GM12878 (cell line): ENCODE results near the gene LYPD4. TPM values are rescaled to one million over a fixed set of nuclear protein-coding genes. Genes with fewer than 3 reads are reported as not detected.

Source experiments
- BACH1 ChIP-seq: fragments of 450-650 bp; IDR thresholded peaks from 2 replicates; pipeline ENCODE4 v1.6.1; 2017; ENCODE audit warnings: mild to moderate bottlenecking, borderline replicate concordance
- CHD1 ChIP-seq: IDR thresholded peaks from 2 replicates; pipeline ENCODE4 v1.6.1; 2012; ENCODE audit warnings: low read depth, low read length, improper control_type of control experiment
- CREB1 ChIP-seq: IDR thresholded peaks from 2 replicates; pipeline ENCODE4 v1.6.1; 2012; ENCODE audit warnings: low read depth, mild to moderate bottlenecking, inconsistent platforms
- IKZF1 ChIP-seq: fragments of 450-650 bp; conservative IDR thresholded peaks from 2 replicates; pipeline ENCODE4 v1.6.1; 2017; ENCODE audit warnings: antibody characterized with exemption, mild to moderate bottlenecking
- KDM1A ChIP-seq: fragments of 200-600 bp; sonication (generic); IDR thresholded peaks from 2 replicates; pipeline ENCODE4 v1.6.1; 2016; ENCODE audit warnings: borderline replicate concordance
- MYC ChIP-seq: IDR thresholded peaks from 2 replicates; pipeline ENCODE4 v1.6.1; 2011; ENCODE audit warnings: mild to moderate bottlenecking, low read length, moderate library complexity, inconsistent platforms; ENCODE audit not compliant: insufficient read depth, insufficient replicate concordance, insufficient read length, severe bottlenecking
- NFYB ChIP-seq: IDR thresholded peaks from 2 replicates; pipeline ENCODE4 v1.6.1; 2011; ENCODE audit warnings: low read depth, mild to moderate bottlenecking, low read length, improper control_type of control experiment, moderate library complexity; ENCODE audit not compliant: insufficient read depth
- RELA ChIP-seq: fragments of 450-650 bp; IDR thresholded peaks from 2 replicates; pipeline ENCODE4 v1.8.0; 2014; ENCODE audit warnings: borderline replicate concordance; ENCODE audit not compliant: partially characterized antibody
- SMARCA5 ChIP-seq: fragments of 450-650 bp; IDR thresholded peaks from 2 replicates; pipeline ENCODE4 v1.6.1; 2017; ENCODE audit warnings: mild to moderate bottlenecking
- SRF ChIP-seq, 2 experiments: IDR thresholded peaks; 2 replicates each; pipeline ENCODE4 v1.6.1; 2011; ENCODE audit warnings: low read depth in 2 of 2, low read length in 2 of 2, mild to moderate bottlenecking in 1 of 2, moderate library complexity in 1 of 2
- YY1 ChIP-seq: IDR thresholded peaks from 2 replicates; pipeline ENCODE4 v1.6.1; 2011; ENCODE audit warnings: low read depth, mild to moderate bottlenecking, low read length
- polyA plus RNA-seq, 11 experiments: library from polyadenylated mRNA; depleted of rRNA in 4 of 11; unstranded in 6 of 11; stranded (reverse) in 5 of 11; fragments of >200 nt; fragmentation: Nextera tagmentation in 4 of 11; fragmentation: Illumina TruSeq in 1 of 11; extraction: Ambion mirVana in 4 of 11; extraction: Trizol in 1 of 11; gene quantifications; 1 replicate in 1 of 11; 2 replicates in 10 of 11; pipeline versions ENCODE4 v1.2.1 to v1.2.3, GENCODE V29; 2011 to 2016; ENCODE audit warnings: inconsistent platforms in 2 of 11, missing spikeins in 2 of 11, low read depth in 1 of 11
- total RNA-seq, 4 experiments: library from RNA; depleted of rRNA in 3 of 4; stranded (reverse); fragments of >200 nt in 3 of 4; fragmentation: Illumina TruSeq in 1 of 4; extraction: Trizol in 1 of 4; gene quantifications; 2 replicates each; pipeline versions ENCODE4 v1.2.1 to v1.2.3, GENCODE V29; 2013 to 2021
- TF ChIP-seq, protein P1 (sequence below): IDR thresholded peaks from 2 replicates; pipeline ENCODE4 v1.6.1; 2012; ENCODE audit warnings: mild to moderate bottlenecking, low read depth, low read length
- TF ChIP-seq, protein P2 (sequence below): IDR thresholded peaks from 2 replicates; pipeline ENCODE4 v1.6.1; 2012; ENCODE audit warnings: improper control_type of control experiment, low read depth, low read length; ENCODE audit not compliant: insufficient replicate concordance
- TF ChIP-seq, protein P3 (sequence below): fragments of 450-650 bp; IDR thresholded peaks from 2 replicates; pipeline ENCODE4 v1.6.1; 2016; ENCODE audit warnings: mild to moderate bottlenecking
- TF ChIP-seq, protein P4 (sequence below): fragments of 450-650 bp; IDR thresholded peaks from 2 replicates; pipeline ENCODE4 v1.6.1; 2014; ENCODE audit warnings: mild to moderate bottlenecking
- TF ChIP-seq, protein P5 (sequence below): IDR thresholded peaks from 2 replicates; pipeline ENCODE4 v1.6.1; 2011; ENCODE audit warnings: low read depth, mild to moderate bottlenecking, low read length, moderate library complexity, borderline replicate concordance; ENCODE audit errors: extremely low read depth

LYPD4 gene
- total and polyA plus RNA-seq, 10 of the 15 experiments (the other 5 are each of a cell fraction or from before 2014, with no cell fraction given): not detected

DNA sequence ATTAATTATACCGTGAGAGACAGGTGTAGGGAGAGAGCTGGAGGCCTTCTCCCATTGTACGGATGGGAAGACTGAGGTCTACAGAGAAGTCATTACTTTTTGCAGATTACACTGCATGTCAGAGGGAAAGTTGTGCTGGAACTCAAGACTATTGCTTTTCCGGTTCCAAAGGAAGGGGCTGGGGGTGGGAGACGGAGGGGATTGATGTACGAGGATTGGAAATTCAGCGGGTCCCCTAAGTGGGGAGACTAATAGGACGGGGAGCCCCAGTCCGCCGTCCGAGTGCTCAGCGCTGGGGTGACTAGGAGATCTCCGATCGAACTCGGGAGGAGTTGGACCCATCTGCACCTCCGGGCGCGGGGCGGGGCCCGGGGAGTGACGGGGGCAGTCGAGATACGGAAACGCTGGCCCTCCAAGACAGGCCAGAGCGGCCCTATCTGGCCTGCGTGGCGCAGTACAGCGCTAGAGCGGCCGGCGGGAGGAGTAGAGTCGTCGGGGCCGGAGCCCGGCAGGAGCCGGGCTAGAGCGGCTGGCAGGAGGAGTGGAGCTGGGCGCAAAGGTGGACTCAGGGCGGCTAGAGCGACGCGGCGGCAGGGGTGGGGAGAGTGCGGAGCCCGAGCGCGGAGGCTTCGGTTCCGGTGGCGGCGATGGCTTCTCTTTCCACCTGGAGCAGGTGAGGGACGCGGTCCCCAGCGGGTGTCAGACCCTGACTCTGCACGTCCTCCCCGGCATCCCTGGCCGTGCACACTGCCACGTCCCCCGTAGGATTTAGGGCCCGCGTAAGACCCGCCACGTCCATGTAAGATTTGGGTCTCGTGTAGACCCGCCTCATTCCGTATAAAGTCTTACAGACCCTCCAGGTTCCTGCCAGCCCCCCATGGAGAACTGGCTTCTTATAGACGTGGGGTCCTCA is 39.6 kb upstream of the LYPD4 start (continued):
- TF ChIP-seq IKZF1 (peak; percentile 98), CREB1 (peak; percentile 70; the same call in 1 of the 2 replicates), SRF (IDR thresholded peaks at IDR 0.05; ENCODE audit: low read depth in 2 of 2, low read length in 2 of 2) (no peak; a peak in 2 of 4 replicates), MYC (no peak), SMARCA5 (peak; percentile 23), BACH1 (peak; percentile 80; the same call in 1 of the 2 replicates), NFYB (no peak), KDM1A (no peak), YY1 (peak; percentile 88), CHD1 (no peak), RELA (peak; percentile 30)
- TF ChIP-seq, protein P1, sequence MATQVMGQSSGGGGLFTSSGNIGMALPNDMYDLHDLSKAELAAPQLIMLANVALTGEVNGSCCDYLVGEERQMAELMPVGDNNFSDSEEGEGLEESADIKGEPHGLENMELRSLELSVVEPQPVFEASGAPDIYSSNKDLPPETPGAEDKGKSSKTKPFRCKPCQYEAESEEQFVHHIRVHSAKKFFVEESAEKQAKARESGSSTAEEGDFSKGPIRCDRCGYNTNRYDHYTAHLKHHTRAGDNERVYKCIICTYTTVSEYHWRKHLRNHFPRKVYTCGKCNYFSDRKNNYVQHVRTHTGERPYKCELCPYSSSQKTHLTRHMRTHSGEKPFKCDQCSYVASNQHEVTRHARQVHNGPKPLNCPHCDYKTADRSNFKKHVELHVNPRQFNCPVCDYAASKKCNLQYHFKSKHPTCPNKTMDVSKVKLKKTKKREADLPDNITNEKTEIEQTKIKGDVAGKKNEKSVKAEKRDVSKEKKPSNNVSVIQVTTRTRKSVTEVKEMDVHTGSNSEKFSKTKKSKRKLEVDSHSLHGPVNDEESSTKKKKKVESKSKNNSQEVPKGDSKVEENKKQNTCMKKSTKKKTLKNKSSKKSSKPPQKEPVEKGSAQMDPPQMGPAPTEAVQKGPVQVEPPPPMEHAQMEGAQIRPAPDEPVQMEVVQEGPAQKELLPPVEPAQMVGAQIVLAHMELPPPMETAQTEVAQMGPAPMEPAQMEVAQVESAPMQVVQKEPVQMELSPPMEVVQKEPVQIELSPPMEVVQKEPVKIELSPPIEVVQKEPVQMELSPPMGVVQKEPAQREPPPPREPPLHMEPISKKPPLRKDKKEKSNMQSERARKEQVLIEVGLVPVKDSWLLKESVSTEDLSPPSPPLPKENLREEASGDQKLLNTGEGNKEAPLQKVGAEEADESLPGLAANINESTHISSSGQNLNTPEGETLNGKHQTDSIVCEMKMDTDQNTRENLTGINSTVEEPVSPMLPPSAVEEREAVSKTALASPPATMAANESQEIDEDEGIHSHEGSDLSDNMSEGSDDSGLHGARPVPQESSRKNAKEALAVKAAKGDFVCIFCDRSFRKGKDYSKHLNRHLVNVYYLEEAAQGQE: 0 out of 2 replicates have a peak, but pooled peaks have one; percentile 34
- TF ChIP-seq, protein P2, sequence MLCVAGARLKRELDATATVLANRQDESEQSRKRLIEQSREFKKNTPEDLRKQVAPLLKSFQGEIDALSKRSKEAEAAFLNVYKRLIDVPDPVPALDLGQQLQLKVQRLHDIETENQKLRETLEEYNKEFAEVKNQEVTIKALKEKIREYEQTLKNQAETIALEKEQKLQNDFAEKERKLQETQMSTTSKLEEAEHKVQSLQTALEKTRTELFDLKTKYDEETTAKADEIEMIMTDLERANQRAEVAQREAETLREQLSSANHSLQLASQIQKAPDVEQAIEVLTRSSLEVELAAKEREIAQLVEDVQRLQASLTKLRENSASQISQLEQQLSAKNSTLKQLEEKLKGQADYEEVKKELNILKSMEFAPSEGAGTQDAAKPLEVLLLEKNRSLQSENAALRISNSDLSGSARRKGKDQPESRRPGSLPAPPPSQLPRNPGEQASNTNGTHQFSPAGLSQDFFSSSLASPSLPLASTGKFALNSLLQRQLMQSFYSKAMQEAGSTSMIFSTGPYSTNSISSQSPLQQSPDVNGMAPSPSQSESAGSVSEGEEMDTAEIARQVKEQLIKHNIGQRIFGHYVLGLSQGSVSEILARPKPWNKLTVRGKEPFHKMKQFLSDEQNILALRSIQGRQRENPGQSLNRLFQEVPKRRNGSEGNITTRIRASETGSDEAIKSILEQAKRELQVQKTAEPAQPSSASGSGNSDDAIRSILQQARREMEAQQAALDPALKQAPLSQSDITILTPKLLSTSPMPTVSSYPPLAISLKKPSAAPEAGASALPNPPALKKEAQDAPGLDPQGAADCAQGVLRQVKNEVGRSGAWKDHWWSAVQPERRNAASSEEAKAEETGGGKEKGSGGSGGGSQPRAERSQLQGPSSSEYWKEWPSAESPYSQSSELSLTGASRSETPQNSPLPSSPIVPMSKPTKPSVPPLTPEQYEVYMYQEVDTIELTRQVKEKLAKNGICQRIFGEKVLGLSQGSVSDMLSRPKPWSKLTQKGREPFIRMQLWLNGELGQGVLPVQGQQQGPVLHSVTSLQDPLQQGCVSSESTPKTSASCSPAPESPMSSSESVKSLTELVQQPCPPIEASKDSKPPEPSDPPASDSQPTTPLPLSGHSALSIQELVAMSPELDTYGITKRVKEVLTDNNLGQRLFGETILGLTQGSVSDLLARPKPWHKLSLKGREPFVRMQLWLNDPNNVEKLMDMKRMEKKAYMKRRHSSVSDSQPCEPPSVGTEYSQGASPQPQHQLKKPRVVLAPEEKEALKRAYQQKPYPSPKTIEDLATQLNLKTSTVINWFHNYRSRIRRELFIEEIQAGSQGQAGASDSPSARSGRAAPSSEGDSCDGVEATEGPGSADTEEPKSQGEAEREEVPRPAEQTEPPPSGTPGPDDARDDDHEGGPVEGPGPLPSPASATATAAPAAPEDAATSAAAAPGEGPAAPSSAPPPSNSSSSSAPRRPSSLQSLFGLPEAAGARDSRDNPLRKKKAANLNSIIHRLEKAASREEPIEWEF: no peak
- TF ChIP-seq, protein P3, sequence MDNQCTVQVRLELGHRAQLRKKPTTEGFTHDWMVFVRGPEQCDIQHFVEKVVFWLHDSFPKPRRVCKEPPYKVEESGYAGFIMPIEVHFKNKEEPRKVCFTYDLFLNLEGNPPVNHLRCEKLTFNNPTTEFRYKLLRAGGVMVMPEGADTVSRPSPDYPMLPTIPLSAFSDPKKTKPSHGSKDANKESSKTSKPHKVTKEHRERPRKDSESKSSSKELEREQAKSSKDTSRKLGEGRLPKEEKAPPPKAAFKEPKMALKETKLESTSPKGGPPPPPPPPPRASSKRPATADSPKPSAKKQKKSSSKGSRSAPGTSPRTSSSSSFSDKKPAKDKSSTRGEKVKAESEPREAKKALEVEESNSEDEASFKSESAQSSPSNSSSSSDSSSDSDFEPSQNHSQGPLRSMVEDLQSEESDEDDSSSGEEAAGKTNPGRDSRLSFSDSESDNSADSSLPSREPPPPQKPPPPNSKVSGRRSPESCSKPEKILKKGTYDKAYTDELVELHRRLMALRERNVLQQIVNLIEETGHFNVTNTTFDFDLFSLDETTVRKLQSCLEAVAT: peak; percentile 91
- TF ChIP-seq, protein P4, sequence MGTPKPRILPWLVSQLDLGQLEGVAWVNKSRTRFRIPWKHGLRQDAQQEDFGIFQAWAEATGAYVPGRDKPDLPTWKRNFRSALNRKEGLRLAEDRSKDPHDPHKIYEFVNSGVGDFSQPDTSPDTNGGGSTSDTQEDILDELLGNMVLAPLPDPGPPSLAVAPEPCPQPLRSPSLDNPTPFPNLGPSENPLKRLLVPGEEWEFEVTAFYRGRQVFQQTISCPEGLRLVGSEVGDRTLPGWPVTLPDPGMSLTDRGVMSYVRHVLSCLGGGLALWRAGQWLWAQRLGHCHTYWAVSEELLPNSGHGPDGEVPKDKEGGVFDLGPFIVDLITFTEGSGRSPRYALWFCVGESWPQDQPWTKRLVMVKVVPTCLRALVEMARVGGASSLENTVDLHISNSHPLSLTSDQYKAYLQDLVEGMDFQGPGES: no peak
- TF ChIP-seq, protein P5, sequence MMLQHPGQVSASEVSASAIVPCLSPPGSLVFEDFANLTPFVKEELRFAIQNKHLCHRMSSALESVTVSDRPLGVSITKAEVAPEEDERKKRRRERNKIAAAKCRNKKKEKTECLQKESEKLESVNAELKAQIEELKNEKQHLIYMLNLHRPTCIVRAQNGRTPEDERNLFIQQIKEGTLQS: no peak
